Stimulated activated naive CD8-positive, alpha-beta T cell treated with anti-CD3 and anti-CD28 coated beads, Interleukin-15, Interleukin-2, amounts not matched to agents 100 U/mL and 50 U/mL, for 24 hours (primary cell): Measurements from ENCODE around the gene LRFN2.

Source experiments
- ATAC-seq: fragments of 150-1000 bp; cut with Tn5 transposase; one replicate; pipeline ENCODE4 v1.10.0; 2021
- DNase-seq: peaks from one replicate; pipeline ENCODE4 v3.0.0; 2021

LRFN2 gene

DNA sequence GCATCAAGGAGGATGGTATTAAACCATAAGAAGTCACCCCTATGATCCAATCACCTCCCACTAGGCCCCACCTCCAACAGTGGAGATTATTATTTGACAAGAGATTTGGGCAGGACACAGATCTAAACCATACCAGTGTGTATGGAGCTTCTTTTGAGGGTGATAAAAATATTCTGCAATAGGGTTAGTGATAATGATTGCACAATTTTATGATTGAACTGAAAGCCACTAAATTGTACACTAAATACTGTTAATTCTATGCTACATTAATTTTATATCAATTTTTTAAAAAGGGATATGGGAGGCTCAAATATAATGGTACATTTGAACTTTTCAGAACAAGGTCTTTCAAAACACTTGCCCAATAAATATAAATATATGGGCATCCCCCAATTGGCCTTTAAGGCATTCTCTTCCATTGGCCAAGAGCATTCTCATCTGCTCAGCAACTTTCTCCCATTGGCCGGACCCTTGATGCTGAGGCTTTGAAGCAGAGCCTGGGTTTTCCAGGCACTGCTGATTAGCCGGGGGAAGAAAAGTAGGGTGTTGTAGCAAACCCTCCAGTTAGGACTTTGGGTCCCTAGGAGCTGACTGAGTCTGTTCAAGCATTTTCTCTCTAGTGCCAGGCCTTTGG, 209.9 kb downstream of the LRFN2 start:
- ATAC-seq (no peak), DNase-seq (no peak)

DNA sequence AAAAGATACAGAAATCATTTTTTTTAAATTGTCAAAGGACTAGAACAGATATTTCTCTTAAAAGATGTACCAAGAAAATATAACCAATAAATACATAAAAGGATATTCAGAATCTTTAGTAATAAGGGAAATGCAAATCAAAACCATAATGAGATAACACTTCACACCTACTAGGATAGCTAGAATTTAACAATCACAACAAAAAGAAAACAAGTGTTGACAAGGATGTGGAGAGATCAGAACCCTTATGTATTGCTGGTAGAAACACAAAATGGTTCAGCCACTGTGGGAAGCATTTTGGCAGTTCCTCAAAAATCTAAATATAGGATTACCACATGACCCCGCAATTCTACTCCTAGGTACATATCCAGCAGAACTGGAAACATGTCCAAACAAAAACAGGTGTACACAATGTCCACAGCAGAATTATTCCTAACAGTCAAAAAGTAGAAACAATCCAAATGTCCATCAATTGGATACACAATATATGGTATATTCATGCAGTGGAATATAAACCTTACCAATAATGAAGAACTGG, 211.0 kb downstream of the LRFN2 start:
- ATAC-seq, result no peak
- DNase-seq, result no peak

DNA sequence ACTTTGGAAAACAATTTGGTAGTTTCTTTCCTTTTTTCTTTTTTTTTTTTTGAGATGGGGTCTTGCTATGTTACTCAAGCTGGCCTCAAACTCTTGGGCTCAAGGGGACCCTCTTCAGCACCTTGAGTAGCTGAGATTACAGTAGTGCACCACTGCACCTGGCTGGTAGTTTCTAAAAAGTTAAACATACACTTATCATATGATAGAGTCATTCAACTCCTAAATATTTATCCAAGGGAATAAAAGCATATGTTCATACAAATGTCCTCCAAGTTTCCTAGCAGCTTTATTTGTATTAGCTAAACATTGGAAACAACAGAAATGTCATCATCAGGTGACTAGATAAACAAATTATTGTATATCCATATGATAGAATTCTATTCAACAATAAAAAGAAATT, 213.9 kb downstream of the LRFN2 start:
- ATAC-seq (no peak), DNase-seq (no peak)

DNA sequence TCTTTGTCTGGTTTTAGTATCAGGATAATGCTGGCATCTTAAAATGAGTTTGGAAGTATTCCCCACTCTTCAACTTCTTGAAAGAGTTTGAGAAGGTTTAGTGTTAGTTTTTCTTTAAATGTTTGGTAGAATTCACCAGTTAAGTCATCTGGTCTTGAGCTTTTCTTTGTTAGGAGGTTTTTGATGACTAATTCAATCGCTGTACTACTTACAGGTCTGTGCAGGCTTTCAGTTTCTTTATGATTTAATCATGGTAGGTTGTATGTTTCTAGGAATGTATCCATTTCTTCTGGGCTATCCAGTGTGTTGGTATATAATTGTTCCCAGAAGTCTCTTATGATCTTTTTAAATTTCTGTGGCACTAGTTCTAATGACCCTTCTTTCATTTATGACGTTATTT, 215.5 kb downstream of the LRFN2 start:
- DNase-seq (no peak), ATAC-seq (no peak)

DNA sequence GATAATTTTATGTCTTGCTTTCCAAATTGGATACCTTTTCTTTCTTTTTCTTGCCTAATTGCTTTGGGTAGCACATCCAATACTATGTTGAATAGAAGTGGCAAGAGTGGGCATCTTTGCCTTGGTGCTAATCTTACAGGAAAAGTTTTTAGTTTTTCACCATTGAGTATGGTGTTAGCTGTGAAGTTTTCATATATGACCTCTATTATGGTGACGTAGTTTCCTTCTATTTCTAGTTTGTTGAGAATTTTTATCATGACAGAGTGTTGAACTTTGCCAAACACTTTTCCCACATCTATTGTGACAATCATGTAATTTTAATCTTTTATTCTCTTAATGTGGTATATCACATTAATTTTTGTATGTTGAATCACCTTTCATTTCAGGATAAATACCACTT, 216.1 kb downstream of the LRFN2 start:
- ATAC-seq (no peak), DNase-seq (no peak)

DNA sequence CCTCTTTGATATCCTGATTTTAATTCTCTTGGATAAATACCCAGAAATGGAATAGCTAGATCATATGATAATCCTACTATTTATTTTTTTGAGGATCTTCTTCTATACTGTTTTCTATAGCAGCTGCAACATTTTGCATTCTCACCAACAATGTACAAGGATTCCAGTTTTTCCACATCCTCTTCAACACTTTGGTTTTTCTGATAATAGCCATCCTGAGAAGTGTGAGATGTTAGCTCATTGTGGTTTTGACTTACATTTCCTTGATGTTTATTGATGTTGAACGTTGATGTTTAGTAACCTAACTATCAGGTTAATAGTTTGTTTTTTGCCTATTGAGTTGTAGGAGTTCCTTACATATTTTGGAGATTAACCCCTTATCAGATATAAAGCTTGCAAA, 217.3 kb downstream of the LRFN2 start:
- ATAC-seq (no peak), DNase-seq (no peak)

DNA sequence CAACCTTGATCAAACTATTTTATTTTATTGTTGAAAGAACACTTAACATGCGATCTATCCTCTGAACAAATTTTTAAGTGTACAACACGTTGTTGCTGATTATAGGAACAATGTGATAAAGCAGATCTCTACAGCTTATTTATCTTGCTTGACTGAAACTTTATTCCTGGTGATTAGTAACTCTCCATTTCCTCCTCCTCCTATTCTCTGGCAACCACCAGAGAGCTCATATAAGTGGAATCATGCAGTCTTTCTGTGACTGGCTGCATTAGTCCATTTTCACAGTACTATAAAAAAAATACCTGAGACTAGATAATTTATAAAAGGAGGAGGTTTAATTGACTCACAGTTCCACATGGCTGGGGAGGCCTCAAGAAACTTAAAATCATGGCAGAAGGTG, 218.1 kb downstream of the LRFN2 start:
- ATAC-seq (no peak), DNase-seq (no peak)

DNA sequence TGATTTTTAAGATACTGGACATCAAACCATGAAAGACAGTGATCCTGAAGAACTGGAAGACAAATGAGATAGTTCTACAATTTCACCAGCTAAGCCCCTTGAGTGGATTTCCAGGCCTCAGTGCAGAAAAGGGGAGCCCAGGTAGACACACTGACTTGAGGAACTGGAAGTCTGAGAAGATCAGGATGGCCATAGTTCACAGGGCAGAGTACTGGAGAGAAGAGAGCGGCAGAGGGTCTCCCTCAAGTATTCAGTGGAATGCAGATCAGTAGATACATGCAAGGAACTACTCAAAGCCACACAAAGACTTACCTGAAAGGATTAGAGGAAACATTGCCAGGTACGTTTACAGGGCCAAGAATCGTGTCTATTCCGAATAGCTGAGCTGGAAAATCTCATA, 224.3 kb downstream of the LRFN2 start:
- ATAC-seq (no peak), DNase-seq (no peak)

DNA sequence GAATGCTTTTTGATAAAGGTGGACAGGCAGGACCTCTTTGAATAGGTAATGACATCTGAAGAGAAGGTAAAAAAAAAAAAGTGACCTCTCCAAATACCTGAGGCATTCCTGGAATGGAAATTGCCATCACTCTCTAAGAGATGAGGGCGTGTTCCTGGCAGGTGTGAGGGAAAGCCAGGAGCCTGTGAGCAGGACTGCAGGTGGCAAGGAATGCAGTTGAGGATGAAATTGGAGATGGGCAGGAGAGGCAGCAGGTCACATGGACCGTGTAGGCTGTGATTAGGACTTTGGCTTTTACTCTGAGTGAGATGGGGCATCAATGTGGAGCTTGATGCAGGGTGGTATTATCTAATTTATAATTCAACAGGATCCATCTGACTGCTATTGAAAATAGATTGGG, 227.4 kb downstream of the LRFN2 start:
- ATAC-seq, result no peak

DNA sequence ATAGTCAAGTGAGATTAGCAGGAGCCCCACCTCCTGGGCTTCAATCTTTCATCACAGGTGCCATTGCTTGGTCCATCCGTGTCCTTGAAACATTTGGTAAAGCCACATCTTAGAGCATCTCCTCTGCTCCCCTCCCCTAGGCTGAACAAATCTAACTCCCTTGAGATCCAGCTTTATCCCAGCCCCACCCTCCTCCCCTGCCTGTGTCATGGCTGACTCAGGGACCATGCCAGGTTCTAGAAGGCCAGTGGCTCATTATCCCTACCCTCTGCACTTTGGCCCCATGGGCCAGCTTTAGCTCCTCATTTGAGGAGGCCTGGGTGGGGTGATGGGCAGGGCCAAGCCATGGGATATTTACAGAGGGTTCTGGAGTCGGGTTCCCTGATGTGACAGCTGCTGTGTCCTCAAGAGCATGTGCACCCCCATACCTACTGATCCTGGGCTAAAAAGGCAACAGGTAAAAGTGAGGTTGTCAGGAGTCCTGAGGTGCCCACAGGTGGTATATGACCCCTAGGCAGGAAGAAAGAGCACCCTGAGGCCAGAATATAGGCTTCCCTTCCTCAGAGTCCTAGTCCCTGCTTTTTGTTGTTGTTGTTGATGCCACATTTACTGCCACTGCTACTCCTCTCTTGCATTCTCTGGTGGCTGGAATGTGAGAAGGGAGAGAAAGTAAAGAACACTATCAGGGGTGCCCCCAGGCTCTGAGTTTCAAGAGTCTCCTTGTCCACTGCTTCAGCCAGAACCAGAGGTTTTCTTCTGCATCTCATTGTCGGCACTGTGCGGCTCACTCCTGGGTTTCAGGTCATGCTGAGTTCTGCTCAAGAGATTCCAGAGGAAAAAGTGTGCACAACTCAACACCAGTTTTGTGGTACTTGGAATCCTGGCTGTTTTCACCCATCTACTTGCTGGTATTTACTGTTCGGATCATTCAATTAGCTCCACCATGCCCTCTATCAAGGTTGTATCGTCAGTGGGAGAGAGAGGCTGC, 228.4 kb downstream of the LRFN2 start:
- no peak for ATAC-seq

More for the DNA sequence above, 227.4 kb downstream of the LRFN2 start:
- DNase-seq, result no peak

DNA sequence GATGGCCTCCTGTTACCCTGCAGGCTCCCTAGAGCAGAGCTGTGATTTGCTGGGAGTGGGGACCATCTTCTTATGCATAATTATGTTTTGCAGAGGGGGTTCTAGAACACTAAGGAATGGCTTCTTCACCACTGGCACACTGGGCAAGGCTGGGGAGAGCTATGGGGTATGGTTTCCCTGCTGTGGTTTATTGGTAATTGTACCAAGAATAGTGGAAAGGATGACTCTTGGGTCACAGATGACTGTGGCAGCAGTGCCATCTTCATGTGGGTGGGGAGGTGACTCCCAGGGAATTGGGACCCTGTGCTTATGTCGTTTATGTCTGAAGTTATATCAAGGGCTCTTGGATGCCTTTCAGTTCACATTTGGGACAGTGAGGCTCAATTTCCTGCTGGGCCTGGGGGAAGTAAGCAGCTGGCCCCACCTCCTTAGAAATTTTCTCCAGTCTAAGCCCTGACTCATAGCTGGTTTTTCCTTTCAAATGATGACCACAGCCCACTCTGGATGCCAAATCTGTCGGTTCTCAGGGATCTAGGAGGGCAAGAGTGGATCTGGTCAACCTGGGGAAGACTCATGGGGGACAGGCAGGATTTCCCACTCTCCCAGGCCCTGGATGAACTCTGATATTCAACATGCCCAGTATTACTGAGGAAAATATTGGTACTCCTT, 230.8 kb downstream of the LRFN2 start:
- ATAC-seq, result peak; percentile 60
- DNase-seq, result peak; percentile 15

More for the DNA sequence above, 228.4 kb downstream of the LRFN2 start:
- no peak for DNase-seq

DNA sequence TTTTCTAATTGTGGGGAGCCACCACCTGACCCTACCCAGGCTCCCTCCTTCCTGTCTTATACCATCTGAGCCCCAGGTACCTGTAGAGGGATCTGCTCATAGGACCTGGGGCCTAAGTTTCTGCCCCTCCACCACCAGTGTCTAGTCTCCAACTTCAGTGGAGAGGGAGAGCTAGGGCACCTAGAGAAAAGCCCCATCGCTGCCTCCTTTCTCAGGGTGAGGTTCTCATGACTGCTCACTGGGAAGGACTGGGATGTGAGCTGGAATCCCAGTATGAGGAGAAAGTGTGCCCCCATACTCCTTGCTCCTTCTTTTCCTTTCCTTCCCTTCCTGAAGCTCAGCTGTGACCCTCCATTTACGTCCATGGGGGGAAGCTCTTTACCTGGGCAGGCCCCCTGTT, 231.6 kb downstream of the LRFN2 start:
- DNase-seq (no peak), ATAC-seq (no peak)

DNA sequence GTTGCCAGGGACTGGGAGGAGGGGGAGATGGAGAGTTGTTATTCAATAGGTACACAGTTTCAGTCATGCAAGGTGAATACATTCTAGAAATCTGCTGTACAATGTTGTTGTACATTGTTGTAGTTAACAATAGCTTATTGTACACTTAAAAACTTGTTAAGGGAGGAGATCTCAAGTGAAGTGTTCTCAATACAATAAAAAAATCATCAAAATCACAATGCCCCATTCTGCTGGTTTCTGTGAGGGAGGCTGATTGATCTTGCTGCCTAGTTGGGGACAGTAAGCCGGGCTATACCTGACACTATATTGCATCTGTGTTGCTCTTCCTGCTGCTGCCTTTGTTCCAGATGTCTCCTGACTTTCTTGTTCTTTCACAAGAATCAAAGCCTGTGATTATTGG, 232.1 kb downstream of the LRFN2 start:
- ATAC-seq (no peak), DNase-seq (no peak)

DNA sequence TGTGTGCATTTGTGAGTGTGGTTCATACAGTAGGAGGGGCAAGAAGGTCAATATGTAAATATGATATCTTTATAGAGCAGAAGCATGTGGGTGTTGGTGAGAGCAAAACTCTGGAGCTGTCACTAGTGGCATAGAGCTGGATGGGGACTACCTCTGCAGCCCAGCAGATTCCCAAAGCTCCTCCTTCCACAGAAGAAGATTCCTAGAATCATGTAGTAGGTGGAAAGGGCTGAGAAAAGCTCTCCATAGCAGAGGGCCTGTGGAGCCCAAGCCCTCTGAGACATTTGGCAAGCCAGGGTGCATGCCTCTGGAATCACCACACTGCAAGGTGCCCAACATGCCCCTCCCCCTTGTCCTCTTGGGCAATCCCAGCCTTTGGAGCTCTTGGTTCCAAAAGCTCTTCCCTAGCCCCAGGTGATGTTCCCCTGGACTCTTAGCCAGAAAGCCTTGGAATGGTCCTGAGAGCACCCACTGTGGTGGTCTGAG, 233.2 kb downstream of the LRFN2 start:
- DNase-seq (no peak), ATAC-seq (no peak)

DNA sequence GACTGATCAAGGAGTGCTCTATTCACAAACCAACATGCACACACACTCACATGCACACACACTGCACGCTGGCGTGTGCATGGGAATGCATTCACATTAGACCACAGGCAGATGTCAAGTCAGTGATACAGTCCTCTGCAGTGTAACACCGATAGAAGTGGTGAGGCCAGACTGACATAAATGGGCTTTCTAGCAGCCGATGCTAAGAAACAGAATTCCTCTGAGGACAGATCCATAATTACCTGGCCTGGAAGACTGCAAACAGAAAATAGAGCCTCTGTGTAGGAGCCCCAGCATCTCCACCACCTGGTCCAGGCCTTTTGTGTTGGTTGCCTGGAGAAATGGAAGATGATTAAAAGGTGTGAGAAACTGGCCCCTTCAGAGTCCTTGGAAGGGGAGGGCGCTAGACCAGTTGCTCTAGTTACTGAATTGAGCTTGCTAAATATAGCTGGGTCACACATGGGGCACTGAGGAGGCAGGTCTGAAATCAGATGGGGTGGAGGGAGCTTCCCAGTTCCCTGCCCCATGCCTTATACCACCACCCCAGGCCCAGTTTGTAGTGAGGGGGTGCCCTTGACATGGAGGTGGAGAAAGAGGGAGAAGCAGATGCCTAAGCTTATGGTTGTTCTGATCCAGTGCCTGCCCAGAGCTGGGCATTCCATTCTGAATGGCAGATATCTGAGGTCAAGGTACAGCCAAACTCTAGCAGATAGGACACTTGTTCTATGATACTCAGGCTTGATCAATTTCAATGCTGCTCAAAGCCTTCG, 233.8 kb downstream of the LRFN2 start:
- ATAC-seq, result no peak
- no peak for DNase-seq

DNA sequence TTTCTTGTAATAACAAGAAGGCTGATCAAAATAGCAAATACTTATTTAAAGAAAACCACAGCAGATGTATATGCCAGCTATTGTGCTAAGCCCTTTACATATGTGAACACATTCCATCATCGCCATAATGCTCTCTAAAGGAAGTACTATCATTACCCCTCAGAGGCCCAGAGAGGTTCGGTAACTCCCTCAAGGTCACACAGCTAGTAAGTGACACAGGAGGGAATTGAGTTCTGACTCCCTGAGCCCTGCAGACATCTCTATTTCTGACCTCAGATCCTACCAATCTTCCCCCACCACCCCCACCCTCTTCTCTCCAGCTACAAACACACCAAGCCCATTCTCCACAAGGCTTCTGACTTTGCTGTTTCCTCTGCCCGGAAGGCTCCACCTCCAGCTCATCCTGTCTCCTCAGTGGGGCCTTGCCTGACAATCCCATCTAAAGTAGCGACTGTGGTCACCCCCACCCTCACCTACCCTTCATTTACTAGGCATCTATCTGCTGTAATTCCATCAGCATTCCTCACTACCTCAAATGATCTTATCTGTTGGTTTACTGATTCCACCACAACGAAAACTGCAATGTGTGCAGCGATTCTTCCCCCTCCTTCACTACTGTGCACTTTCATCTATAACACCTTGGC, 234.5 kb downstream of the LRFN2 start:
- DNase-seq, result no peak
- ATAC-seq, result no peak

DNA sequence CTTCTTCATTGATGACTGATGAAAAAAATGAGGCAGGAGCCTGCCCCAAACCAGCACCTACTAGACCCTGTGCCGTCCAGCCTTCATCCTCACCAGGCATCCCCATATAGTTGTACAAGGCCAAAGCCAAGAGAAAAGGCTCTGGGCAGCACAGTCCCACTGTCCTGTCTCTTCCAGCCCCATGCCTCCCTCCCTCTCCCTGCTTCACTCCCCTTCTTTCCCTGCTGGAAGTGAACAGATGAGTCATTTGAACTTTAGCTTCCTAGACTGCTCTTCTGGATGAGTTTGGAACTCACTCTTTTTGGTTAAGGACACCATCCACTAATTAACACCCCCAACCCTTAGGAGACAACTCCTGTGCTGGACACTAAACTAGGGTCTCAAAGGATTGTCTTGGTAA, 235.2 kb downstream of the LRFN2 start:
- no peak for DNase-seq
- ATAC-seq, result no peak

DNA sequence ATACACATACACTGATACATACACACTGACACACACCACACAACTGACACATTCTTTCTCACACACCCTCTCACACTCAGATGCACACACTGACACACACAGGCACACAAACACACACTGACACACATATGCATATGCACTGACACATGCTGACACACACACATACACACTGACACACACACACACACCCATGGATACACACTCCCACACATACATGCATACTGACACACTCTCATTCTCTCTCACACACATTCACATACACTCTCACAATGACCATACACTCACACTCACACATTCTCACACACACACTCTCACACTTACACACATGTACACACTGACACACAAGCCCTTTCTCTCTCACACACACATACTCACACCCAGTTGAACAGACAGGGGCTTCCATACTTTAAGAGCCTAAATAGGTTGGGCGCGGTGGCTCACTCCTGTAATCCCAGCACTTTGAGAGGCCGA, 236.4 kb downstream of the LRFN2 start:
- no peak for DNase-seq
- no peak for ATAC-seq

DNA sequence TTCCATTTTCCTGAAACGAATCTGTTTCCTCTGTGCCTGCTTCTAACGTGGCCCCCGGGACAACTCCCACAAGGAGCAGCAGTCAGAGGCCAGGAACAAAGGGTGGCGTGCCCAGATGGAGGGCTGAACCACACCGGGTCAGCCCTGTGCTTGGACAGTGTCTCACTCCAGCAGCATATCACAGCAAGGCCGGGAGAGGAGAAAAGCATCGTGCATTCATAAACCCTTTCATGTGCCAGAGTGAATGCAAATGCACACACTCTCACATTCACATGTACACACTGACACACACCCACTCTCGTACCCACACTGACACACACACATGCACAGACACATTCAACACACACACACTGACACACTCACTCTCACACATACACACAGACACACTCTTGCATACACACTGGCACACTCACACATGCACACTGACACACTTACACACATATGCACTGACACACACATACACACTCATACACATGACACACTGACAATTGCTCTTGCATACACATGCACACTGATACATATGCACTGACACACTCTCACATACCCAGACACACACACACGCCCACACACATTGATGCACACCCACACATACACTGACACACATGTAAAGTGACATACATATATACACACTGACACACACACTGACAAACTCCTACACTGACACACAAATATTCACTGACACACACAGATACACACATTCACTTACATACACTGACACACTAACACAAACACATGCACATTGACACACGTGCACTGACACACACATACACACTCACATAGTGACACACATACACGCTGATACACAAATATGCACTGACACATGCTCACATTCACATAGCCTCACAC, 237.0 kb downstream of the LRFN2 start:
- ATAC-seq, result no peak
- no peak for DNase-seq
